HG03196 (cell line): ENCODE measurements around the gene PLXND1.
"Not testable (repeated sequence)": the region's sequence is repeated elsewhere in the genome, so short reads cannot be mapped to it uniquely, and the experiment has no call there.

Source experiments
- ATAC-seq: cut with Tn5 transposase; IDR thresholded peaks from one replicate; pipeline ENCODE4 v1.9.1; 2021; ENCODE audit not compliant: unreplicated experiment

The PLXND1 gene

DNA sequence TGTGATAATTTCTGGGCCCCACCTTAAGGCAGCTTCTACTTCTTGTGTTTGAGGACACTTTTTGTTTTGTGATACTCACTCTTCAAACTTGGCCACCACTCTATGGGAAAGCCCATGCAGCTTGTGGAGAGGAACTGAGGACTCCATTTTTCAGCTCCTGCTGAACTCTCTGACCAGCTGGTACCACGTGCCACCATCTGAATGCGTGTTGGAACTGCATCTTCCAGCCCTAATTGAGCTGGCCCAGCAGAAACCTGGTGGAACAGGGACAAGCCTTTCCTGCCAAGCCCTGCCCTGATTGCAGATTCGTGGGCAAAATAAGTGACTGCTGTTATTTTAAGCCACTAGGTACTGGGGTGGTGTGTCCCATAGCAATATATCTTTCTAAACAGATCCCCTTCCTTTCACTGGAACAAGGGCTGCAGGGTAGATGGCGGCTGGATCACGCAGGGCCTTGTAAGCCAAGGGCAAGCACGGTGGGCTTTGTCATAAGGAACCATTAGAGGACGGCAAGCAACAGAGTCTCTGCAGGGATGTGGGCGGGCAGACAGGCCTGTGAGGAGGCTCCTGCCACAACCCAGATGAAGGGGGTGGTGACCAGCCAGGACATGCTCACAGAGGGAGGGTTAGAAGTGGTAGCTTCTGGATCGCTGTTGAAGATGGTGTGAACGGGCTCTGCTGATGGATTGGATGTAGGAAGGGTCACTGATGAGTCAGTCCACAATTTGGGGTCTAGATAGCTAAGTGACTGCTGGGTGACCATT is 54.0 kb downstream of the PLXND1 start:
- no peak for ATAC-seq

DNA sequence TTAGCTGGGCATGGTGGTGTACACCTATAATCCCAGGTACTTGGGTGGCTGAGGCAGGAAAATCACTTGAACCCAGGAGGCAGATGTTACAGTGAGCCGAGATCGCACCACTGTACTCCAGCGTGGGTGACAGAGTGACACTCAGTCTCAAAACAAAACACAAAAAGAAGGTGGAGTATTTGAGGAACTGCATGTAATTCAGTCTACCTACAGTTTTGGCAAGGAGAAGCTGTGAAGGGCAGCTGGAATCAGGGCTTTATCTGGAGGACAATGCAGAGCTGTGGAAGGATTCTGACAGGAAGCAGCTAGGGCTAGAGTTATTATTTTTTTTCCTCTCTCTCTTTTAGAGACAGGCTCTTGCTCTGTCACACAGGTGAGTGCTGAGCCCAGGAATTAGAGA is 56.7 kb downstream of the PLXND1 start:
- no peak for ATAC-seq

DNA sequence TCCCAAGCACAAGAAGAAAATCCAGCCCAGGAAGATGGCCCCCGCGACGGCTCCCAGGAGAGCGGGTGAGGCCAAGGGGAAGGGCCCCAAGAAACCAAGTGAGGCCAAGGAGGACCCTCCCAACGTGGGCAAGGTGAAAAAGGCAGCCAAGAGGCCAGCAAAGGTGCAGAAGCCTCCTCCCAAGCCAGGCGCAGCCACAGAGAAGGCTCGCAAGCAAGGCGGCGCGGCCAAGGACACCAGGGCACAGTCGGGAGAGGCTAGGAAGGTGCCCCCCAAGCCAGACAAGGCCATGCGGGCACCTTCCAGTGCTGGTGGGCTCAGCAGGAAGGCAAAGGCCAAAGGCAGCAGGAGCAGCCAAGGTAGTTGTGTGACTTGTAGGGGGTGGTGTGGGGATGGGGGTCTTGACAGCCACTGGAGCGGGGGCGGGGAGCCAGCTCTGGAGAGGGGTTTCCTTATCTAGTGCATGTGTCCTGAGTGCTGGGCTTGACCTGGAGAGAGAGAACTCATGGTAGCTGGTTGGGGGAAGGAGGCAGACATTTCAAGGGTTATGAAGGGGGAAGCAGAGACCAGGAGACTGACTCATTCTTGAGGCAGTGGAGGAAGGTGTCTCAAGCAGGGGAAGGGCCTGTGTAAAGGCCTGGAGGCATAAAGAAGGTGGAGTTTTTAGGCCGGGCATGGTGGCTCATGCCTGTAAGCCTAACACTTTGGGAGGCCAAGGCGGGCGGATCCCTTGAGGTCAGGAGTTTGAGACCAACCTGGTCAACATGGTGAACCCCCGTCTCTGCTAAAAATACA is 57.3 kb downstream of the PLXND1 start:
- ATAC-seq, result no peak

DNA sequence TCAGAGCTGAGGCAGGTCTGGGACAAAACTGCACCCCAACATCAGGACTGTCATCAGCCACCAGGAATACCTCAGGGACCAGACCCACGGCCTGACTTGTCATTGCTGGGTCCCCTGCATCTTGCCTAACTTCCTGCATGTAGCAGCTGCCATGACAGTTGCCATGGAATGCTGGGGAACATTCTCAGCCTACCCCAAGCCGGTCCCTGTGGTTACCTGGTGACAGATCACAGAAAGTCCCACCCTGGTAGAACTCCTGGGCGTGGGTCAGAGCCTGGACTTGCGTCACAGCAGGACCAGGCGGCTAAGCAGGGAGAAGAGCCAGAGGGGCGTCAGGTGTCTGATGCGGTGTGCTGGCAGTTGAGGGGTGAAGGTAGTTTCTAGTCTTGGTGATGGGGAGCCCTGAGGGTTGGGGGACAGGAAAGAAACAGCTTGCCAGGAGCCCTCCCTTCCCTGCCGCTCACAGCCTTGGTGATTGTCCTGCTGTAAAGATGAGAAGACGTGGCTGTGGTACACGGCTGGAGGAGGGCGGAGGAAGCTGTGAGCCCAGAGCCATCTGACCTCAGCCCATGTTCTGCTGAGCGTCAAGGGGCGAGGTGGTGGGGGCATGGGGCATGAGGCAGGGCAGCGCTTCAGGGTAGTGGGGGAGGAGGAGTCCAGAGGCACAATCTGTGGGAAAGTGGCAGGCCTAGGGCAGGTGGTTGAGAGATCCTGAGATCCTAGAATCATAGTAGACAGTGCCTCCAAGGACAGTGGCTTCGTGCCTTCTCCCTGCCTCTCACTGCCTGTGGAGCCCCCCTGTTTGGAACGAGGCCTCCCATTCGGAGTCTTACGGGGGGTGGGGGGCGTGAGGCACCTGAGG is 58.1 kb downstream of the PLXND1 start:
- no peak for ATAC-seq

DNA sequence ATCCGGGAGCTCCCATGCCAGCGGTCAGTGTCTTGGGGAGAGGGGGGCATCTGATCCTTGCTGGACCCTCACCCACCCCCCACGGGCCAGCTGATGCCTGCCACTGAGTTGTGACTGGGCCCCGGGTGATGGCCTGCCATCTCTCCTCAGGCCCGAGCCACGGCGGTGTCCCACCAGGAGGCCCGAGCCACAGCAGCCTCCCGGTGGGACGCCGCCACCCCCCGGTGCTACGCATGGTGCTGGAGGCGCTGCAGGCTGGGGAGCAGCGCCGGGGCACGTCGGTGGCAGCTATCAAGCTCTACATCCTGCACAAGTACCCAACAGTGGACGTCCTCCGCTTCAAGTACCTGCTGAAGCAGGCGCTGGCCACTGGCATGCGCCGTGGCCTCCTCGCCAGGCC is 59.2 kb downstream of the PLXND1 start:
- no peak for ATAC-seq

DNA sequence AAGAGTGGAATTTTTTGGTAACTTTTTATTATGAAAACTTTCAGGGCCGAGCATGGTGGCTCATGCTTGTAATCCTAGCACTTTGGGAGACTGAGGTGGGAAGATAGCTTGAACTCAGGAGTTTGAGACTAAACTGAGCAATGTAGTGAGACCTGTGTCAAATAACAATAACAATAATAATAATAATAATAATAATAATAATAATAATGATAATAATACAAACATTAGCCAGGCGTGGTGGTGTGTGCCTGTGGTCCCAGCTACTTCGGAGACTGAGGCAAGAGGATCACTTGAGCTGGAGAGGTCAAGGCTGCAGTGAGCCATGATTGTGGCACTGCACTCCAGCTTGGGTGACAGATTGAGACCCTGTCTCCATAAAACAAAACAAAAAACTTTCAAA is 60.5 kb downstream of the PLXND1 start:
- ATAC-seq, result not testable (repeated sequence)

DNA sequence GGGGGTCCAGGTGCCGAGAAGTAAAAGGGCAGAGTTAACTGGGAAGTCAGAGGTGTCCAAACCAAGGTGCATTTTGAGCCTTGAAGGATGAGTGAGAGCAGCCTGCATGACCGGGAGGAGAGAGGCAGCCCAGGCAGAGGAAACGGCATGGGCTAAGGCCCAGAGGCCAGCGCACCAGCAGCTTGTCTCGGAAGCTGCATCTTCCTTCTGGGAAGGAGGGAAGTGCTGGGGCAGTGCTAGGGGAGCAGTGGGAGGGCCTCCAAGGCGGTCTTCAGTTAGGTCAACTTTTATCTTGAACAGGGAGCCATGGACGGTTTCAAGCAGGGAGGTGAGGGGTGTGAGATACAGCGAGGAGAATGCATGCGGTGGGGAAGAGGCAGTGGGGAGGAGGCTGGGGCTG is 62.5 kb downstream of the PLXND1 start:
- ATAC-seq, result no peak

DNA sequence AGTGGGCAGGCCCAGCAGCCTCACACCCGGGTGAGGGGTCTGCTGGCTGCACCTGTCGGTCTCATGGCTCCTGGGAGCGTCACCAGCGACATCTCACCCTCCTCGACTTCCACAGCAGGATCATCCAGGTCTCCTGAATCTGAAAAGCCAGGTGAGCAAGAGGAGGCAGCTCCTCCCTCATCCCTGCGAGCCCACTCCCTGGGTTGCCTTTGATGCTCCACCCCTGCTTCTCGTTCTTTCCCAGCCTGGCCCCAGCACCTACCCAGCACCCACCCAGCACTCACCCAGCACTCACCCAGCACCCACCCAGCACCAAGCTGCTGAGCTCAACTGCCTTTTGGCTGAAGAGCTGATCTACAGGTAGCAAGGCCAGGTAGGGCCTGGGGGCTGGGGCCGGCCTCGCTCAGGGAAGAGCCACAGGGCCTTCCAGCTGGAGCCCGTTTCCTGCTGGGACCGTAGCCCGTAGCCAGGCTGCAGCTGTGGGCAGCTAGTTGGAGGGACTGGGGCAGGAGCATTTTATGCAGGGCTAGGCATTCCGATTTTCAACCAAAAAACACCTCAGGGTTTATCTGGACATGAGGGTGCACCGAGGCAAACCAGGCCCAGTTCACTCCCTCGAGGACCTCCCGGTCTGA is 63.2 kb downstream of the PLXND1 start, which contains the start of gene H1-8:
Gene H1-8, plus strand, starts transcription at position 20 of the 635 bp plus-strand sequence. Its CDS starts 44 bp downstream, at position 64.
- no peak for ATAC-seq

DNA sequence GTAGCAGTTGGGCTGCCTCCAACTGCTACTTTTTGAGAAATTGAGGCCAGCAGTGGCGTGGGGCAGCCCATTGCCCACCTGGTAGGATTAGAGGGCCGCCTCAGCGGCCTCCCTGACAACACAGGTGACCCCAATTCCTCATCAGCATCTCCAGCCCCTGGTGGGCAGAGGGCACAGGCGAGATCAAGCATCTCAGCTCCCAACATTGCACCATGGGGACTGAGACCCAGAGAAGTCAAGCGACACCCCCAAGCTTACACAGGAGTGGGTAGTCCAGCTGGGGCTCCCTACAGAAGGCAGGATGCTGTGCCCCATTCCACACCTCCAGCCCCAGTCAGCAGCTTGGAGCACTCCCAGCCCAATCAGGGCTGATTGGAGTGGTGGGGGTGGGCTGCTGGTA is 63.7 kb downstream of the PLXND1 start:
- no peak for ATAC-seq

DNA sequence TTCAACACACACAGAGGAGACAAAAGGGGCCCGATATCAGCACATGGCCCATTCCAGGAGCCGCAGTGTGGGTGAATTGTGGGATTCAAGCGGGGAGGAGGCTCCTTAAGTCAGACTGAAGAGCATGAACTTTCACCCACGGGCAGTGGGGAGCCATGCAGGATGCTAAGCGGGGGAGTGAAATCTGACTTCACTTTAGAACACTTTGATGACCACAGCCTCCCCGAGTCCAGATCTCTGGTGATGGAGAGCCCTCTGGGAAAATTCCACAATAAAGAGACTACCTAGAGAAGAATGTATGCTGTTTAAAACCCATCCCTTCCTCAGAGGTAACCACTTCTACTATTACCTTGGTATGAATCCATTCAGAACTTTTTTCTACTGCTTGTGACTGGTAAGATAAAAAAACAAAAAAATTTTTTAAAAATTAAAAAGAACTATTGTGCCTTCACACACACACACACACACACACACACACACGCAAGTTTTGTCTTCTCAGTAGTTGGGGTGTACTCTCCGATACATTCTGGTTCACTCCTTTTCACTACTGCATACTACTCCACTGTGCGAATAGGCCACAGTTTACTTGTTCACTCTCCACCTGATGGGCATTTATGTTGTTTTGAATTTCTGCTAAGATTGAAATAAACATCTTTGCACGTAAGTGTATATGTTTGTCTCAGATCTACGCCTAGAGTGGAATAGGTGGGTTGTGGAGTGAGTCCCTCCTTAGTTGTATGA is 65.5 kb downstream of the PLXND1 start:
- no peak for ATAC-seq

DNA sequence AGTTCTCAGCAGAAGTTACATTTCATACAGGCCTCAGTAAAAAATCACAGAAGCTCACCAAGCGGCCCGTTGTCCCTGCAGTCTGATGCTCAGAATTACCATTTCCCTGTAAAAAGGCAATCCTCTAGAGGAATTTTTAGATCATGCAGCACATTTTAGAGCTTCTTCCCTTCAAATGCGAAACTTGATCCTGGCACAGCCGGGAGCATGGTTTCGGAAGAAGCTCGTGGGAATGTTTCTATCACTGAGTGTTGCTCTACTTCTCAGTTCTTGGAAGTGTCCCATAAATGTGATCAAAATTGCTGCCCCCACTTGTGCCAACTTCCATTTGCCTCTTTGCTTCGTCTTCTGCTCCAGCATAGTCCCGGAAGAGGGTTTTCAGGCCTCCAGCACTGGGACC is 67.3 kb downstream of the PLXND1 start:
- ATAC-seq, result no peak

DNA sequence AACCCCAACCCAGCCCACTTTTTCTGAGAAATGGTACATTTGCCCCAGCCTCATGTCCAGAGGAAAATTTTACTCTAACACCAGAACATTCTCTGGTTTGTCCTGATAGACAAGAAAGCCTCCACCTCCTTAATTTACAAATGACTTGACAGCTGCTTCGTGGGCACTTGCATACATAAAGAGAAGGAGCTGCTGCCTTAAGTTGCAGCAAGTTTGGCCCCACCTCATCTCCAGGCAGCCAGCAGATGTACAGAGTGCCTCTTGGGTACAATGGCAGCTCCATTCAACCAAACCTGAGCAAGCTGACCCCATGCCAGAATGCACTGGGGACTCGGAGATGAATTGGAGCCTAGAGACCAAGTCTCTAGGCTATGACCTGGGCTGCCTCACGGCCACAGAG is 69.7 kb downstream of the PLXND1 start:
- no peak for ATAC-seq

DNA sequence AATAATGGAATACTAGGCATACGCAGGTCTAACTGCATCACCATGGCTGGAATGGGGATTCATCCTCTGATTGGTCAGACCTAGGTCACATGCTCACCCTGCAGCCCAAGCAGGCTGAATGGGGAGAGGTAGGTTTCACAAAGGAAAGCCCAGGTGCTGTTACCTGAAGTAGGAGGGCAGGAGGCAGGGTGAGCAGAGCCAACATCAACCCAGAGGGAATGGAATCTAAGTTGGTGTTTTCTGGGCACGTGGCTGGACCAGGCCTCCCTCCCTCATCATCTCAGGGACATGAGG is 70.2 kb downstream of the PLXND1 start:
- ATAC-seq, result no peak

DNA sequence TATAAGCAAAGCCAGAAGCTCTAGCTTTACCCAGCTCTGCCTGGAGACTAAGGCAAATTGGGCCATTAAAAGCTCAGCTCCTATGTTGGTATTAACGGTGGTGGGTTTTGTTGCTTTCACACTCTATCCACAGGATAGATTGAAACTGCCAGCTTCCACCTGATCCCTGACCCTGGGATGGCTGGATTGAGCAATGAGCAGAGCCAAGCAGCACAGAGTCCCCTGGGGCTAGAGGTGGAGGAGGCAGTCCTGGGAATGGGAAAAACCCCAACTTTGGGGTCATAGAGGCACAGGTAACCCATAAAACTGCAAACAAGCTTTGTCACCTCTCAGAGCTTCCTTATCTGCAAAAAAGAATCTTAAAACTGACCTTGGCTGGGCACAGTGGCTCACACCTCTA is 71.4 kb downstream of the PLXND1 start:
- no peak for ATAC-seq

DNA sequence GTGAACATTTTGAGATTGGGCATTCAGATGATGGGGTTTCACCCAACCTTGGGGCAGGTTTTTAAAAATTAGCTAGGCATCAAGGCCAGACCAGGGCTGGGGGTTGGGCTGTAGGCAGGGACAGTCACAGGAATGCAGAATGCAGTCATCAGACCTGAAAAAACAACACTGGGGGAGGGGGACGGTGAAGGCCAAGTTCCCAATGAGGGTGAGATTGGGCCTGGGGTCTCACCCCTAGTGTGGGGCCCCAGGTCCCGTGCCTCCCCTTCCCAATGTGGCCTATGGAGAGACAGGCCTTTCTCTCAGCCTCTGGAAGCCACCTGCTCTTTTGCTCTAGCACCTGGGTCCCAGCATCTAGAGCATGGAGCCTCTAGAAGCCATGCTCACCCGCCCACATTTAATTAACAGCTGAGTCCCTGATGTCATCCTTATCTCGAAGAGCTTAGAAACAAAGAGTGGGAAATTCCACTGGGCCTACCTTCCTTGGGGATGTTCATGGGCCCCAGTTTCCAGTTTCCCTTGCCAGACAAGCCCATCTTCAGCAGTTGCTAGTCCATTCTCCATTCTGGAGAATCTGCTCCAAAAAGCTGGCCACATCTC is 71.9 kb downstream of the PLXND1 start:
- ATAC-seq, result no peak

DNA sequence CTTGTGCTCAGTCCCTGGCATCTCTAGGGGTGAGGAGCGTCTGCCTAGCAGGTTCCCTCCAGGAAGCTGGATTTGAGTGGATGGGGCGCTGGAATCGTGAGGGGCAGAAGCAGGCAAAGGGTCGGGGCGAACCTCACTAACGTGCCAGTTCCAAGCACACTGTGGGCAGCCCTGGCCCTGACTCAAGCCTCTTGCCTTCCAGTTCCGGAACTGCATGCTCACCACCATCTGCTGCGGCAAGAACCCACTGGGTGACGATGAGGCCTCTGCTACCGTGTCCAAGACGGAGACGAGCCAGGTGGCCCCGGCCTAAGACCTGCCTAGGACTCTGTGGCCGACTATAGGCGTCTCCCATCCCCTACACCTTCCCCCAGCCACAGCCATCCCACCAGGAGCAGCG is 73.1 kb downstream of the PLXND1 start:
- no peak for ATAC-seq

DNA sequence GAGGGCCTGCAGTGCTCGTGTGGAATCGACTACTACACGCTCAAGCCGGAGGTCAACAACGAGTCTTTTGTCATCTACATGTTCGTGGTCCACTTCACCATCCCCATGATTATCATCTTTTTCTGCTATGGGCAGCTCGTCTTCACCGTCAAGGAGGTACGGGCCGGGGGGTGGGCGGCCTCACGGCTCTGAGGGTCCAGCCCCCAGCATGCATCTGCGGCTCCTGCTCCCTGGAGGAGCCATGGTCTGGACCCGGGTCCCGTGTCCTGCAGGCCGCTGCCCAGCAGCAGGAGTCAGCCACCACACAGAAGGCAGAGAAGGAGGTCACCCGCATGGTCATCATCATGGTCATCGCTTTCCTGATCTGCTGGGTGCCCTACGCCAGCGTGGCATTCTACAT is 74.2 kb downstream of the PLXND1 start:
- ATAC-seq, result no peak

DNA sequence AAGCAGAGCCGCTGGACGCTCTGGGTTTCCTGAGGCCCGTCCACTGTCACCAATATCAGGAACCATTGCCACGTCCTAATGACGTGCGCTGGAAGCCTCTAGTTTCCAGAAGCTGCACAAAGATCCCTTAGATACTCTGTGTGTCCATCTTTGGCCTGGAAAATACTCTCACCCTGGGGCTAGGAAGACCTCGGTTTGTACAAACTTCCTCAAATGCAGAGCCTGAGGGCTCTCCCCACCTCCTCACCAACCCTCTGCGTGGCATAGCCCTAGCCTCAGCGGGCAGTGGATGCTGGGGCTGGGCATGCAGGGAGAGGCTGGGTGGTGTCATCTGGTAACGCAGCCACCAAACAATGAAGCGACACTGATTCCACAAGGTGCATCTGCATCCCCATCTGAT is 74.8 kb downstream of the PLXND1 start:
- no peak for ATAC-seq

DNA sequence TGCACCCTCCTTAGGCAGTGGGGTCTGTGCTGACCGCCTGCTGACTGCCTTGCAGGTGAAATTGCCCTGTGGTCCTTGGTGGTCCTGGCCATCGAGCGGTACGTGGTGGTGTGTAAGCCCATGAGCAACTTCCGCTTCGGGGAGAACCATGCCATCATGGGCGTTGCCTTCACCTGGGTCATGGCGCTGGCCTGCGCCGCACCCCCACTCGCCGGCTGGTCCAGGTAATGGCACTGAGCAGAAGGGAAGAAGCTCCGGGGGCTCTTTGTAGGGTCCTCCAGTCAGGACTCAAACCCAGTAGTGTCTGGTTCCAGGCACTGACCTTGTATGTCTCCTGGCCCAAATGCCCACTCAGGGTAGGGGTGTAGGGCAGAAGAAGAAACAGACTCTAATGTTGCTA is 75.7 kb downstream of the PLXND1 start:
- no peak for ATAC-seq

DNA sequence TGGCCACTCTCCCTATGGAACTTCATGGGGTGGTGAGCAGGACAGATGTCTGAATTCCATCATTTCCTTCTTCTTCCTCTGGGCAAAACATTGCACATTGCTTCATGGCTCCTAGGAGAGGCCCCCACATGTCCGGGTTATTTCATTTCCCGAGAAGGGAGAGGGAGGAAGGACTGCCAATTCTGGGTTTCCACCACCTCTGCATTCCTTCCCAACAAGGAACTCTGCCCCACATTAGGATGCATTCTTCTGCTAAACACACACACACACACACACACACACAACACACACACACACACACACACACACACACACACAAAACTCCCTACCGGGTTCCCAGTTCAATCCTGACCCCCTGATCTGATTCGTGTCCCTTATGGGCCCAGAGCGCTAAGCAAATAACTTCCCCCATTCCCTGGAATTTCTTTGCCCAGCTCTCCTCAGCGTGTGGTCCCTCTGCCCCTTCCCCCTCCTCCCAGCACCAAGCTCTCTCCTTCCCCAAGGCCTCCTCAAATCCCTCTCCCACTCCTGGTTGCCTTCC is 76.2 kb downstream of the PLXND1 start:
- ATAC-seq, result no peak
